NT2/D1 (cell line): Measurements from ENCODE around the gene HDAC10.
A peak's percentile ranks its signal among the peaks of the same experiment; 100 is the strongest.

Experiments used
- DNase-seq: peaks from one replicate; pipeline ENCODE4 v3.0.0-alpha.2; 2011; ENCODE audit warnings: low read depth, low spot score
- H3K27me3 ChIP-seq: 2 replicates; pipeline ENCODE4 v1.6.0; 2011; ENCODE audit warnings: mild to moderate bottlenecking; ENCODE audit not compliant: insufficient read length, insufficient read depth
- H3K36me3 ChIP-seq: 2 replicates; pipeline ENCODE4 v1.6.1; 2011; ENCODE audit warnings: mild to moderate bottlenecking, low read length, mixed read lengths; ENCODE audit not compliant: insufficient read depth, insufficient read length
- H3K4me1 ChIP-seq: 2 replicates; pipeline ENCODE4 v1.5.1; 2011; ENCODE audit not compliant: insufficient read depth, insufficient read length
- H3K4me3 ChIP-seq: 2 replicates; pipeline ENCODE4 v1.5.1; 2011; ENCODE audit warnings: low read depth; ENCODE audit not compliant: insufficient read length
- H3K9ac ChIP-seq: 2 replicates; pipeline ENCODE4 v1.6.0; 2011; ENCODE audit warnings: low read depth; ENCODE audit not compliant: insufficient read length
- H3K9me3 ChIP-seq: 2 replicates; pipeline ENCODE4 v1.5.1; 2011; ENCODE audit warnings: mild to moderate bottlenecking, low read length; ENCODE audit not compliant: insufficient read depth
- SUZ12 ChIP-seq: IDR thresholded peaks from 2 replicates; pipeline ENCODE4 v1.6.1; 2011; ENCODE audit not compliant: insufficient read length, insufficient read depth; ENCODE audit errors: extremely low read depth
- YY1 ChIP-seq: IDR thresholded peaks from 2 replicates; pipeline ENCODE4 v1.6.1; 2011; ENCODE audit not compliant: insufficient read length, insufficient read depth
- ZNF274 ChIP-seq: IDR thresholded peaks from 2 replicates; pipeline ENCODE4 v1.6.1; 2011; ENCODE audit warnings: mild to moderate bottlenecking, low read depth, low read length

HDAC10 gene

DNA sequence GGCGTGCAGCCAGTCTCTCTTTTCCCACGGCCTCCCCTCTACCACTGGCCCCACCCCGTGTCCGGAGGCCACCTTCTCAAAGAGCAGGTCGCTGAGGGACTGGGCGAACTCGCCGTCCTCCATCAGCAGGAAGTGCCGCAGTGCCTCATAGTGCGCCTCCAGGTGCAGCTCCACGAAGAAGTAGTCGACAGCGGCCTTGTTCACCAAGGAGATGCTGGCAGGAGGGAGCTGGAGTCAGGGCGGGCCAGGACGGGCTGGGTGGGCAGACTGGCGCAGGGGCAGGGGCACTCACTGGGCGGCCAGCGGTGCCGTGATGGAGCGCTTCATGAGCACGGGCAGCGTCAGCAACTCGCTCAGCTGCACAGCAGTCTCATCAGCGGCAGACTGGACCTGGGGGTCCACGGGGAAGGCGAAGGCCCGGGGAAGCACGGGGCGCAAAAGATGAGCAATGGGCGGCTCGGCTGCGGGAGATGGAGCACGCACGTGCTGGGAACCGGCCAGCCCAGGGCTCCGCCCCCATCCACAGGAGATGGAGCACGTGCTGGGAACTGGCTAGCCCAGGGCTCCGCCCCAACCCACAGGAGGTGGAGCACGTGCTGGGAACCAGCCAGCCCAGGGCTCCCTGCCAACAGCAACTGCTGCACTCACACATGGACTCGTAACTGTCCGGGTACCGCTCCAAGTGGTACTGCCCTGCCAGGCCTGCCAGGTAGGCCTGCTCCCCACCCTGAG, 31.9 kb downstream of the HDAC10 start:
- no peak for DNase-seq
- TF ChIP-seq ZNF274, result no peak
- no peak for TF ChIP-seq SUZ12
- no peak for TF ChIP-seq YY1
- H3K4me3 ChIP-seq, result no peak overlapping the region
- no peaks in the 10 kb centered on the region for H3K9me3 ChIP-seq
- H3K9ac ChIP-seq, result peak overlapping the region; percentile 32
- peaks cover 10% of the 10 kb centered on the region for H3K4me1 ChIP-seq
- H3K27me3 ChIP-seq, result no peaks in the 10 kb centered on the region
- H3K36me3 ChIP-seq, result peaks cover 88% of the 10 kb centered on the region

GRCh38 chr22:50218153-50218995, 32.7 kb downstream of the HDAC10 start:
- DNase-seq, result no peak
- Histone ChIP-seq H3K4me3 (no peak overlapping the region), H3K4me1 (peaks cover 10% of the 10 kb centered on the region)

DNA sequence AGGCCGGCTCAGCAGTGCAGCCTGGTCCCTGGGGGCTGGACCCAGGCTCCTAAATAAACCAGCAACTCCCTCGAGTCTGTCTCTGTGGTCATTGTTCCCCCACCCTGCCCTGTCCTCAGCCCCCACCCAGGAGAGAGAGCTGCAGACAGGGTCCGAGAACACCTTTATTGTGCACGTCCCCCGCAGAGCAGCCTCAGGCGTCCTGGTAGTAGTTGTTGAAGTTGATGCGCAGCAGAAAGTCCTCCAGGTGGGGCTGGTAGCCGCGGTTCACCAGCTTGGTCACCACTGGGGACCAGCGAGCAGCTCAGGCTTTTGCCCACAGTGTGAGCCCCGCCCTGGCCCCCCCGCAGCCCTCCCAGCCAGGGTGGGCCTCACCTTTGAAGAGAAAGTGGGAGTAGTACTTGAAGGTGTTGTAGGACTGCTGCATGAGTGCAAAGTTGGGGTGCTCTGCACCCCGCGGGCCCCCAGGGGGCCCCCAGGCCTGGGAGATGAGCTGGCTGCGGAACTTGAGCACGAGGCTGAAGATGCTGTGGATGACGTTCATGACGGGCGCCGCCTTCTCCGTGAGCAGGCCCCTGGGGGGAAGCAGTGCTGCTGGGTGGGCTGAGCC, 33.4 kb downstream of the HDAC10 start:
- TF ChIP-seq YY1, result no peak
- TF ChIP-seq SUZ12, result no peak
- TF ChIP-seq ZNF274, result no peak
- H3K27me3 ChIP-seq, result no peaks in the 10 kb centered on the region
- no peak overlapping the region for H3K9ac ChIP-seq
- peaks cover 83% of the 10 kb centered on the region for H3K36me3 ChIP-seq
- H3K4me1 ChIP-seq, result peaks cover 10% of the 10 kb centered on the region
- DNase-seq, result no peak
- no peaks in the 10 kb centered on the region for H3K9me3 ChIP-seq
- no peak overlapping the region for H3K4me3 ChIP-seq

More at GRCh38 chr22:50218153-50218995, 32.7 kb downstream of the HDAC10 start:
- no peaks in the 10 kb centered on the region for H3K9me3 ChIP-seq
- H3K36me3 ChIP-seq, result peaks cover 84% of the 10 kb centered on the region
- no peaks in the 10 kb centered on the region for H3K27me3 ChIP-seq
- no peak overlapping the region for H3K9ac ChIP-seq
- TF ChIP-seq YY1, result no peak
- no peak for TF ChIP-seq ZNF274
- no peak for TF ChIP-seq SUZ12

- H3K36me3 ChIP-seq, result peaks cover 84% of the 10 kb centered on the region
- no peak overlapping the region for H3K4me3 ChIP-seq
- no peak for DNase-seq
- no peaks in the 10 kb centered on the region for H3K9me3 ChIP-seq
- no peaks in the 10 kb centered on the region for H3K27me3 ChIP-seq
- H3K9ac ChIP-seq, result no peak overlapping the region
- peaks cover 10% of the 10 kb centered on the region for H3K4me1 ChIP-seq
- no peak for TF ChIP-seq ZNF274
- no peak for TF ChIP-seq YY1
- TF ChIP-seq SUZ12, result no peak
Measured at GRCh38 chr22:50216684-50217520, 34.2 kb downstream of the HDAC10 start.

- Histone ChIP-seq H3K9me3 (no peaks in the 10 kb centered on the region), H3K36me3 (peaks cover 79% of the 10 kb centered on the region), H3K27me3 (no peaks in the 10 kb centered on the region), H3K4me3 (no peak overlapping the region), H3K4me1 (peaks cover 10% of the 10 kb centered on the region), H3K9ac (no peak overlapping the region)
- no peak for TF ChIP-seq SUZ12
- TF ChIP-seq YY1, result no peak
- no peak for TF ChIP-seq ZNF274
- DNase-seq, result no peak
Measured at GRCh38 chr22:50216055-50216683, 34.9 kb downstream of the HDAC10 start.

DNA sequence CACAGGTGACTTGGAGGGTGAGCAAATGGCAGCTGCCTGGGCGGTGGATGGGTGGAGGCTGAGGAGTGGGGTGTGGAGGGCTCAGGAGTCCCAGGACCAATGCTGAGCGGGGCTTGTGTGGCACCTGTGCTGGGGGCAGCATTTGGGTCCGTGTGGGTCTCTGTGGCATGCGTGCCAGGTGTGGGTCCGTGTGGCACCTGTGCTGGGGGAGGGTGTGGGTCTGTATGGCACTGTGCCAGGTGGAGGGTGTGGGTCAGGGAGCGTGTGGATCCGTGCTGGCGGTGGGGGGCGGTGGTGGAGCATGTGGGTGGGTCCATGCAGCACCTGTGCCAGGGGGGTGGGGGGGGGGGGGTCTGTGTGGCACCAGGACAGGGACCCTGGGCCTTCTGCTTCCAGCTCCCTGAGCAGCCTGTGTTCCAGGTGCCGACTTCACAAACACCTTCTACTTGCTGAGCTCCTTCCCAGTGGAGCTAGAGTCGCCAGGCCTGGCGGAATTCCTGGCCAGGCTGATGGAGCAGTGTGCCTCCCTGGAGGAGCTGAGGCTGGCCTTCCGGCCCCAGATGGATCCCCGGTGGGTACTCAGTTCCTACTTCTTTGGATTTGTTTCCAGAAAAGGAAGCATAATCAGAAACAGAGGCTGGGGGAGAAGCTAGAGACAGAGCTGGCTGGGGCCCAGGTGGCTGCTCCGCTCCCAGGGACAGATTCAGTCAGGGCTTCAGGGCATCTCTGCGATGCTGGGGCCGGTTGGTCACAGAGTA, 35.6 kb downstream of the HDAC10 start:
- H3K4me3 ChIP-seq, result no peak overlapping the region
- TF ChIP-seq SUZ12, result no peak
- no peak for TF ChIP-seq ZNF274
- no peak for TF ChIP-seq YY1
- no peak overlapping the region for H3K9ac ChIP-seq
- no peaks in the 10 kb centered on the region for H3K9me3 ChIP-seq
- no peak for DNase-seq
- peaks cover 10% of the 10 kb centered on the region for H3K4me1 ChIP-seq
- no peaks in the 10 kb centered on the region for H3K27me3 ChIP-seq
- H3K36me3 ChIP-seq, result peaks cover 79% of the 10 kb centered on the region
